Measurements from ENCODE around the gene DGKI.

- TF ChIP-seq ZNF561 (tag by site-specific recombination; IDR thresholded peaks at IDR 0.05; ENCODE audit: borderline replicate concordance) = no peak
- no peak for TF ChIP-seq ZNF184 (tag by site-specific recombination; IDR thresholded peaks at IDR 0.05)
- TF ChIP-seq ZNF324 (tag by site-specific recombination; IDR thresholded peaks at IDR 0.05) = no peak
- no peak for TF ChIP-seq REST (tag by site-specific recombination; IDR thresholded peaks at IDR 0.05)
- no peak for TF ChIP-seq ZNF19 (tag by site-specific recombination; IDR thresholded peaks at IDR 0.05; ENCODE audit: low read depth)
- TF ChIP-seq CTCF (tag by site-specific recombination; IDR thresholded peaks at IDR 0.05) = no peak
- TF ChIP-seq ZNF2 (tag by site-specific recombination; IDR thresholded peaks at IDR 0.05) = no peak
- TF ChIP-seq ZNF280C (tag by site-specific recombination; IDR thresholded peaks at IDR 0.05) = no peak
- TF ChIP-seq ZNF23 (tag by site-specific recombination; IDR thresholded peaks at IDR 0.05; ENCODE audit: borderline replicate concordance) = no peak
- TF ChIP-seq ZNF624 (tag by site-specific recombination; IDR thresholded peaks at IDR 0.05) = no peak
- no peak for TF ChIP-seq ZNF362 (tag by site-specific recombination; IDR thresholded peaks at IDR 0.05)
- no peak for TF ChIP-seq ZNF777 (tag by site-specific recombination; IDR thresholded peaks at IDR 0.05; ENCODE audit: borderline replicate concordance)
- no peak for TF ChIP-seq SETDB1 (IDR thresholded peaks at IDR 0.05; ENCODE audit: insufficient read length, low read length)
- TF ChIP-seq ATF2 (tag by site-specific recombination; IDR thresholded peaks at IDR 0.05; ENCODE audit: low read depth) = no peak
Measured at GRCh38 chr7:137692399-137692798, 154.4 kb downstream of the DGKI start.
